IMR-90 (cell line): ENCODE measurements around the gene SMAD4. TPM values are rescaled to one million over a fixed set of nuclear protein-coding genes. Genes with fewer than 3 reads are reported as not detected.

Experiments used
- ATAC-seq: fragments of 200-7000 bp; cut with Tn5 transposase; 2 replicates; pipeline ENCODE4 v1.9.1; 2020; ENCODE audit warnings: low read depth, mild to moderate bottlenecking, moderate library complexity
- BruUV-seq: library from RNA; stranded (reverse); fragments of 400-500 nt; replicated peaks from 2 replicates; lab custom pipeline; 2021; lab: Mats Ljungman, UMichigan
- CTCF ChIA-PET: fragments of 300-600 bp; formaldehyde crosslinking; extraction: SDS; loops from one replicate; lab custom pipeline; 2021; ENCODE audit warnings: antibody characterized with exemption; lab: Yijun Ruan, JAX
- POLR2A ChIA-PET: fragments of 300-600 bp; sonication (Branson Sonifier 250); formaldehyde crosslinking; loops from one replicate; lab custom pipeline; 2022; ENCODE audit warnings: antibody characterized with exemption; ENCODE audit not compliant: unreplicated experiment; lab: Charles Lee
- DNase-seq: peaks from one replicate; pipeline ENCODE4 v3.0.0; 2013
- H2AFZ ChIP-seq: replicated peaks from 2 replicates; pipeline ENCODE3; 2013; ENCODE audit warnings: low read length, mild to moderate bottlenecking; ENCODE audit not compliant: poor library complexity
- H2AK5ac ChIP-seq: 2 replicates; pipeline ENCODE4 v1.6.1; 2013; ENCODE audit warnings: low read depth, low read length, inconsistent platforms
- H2AK9ac ChIP-seq: replicated peaks from 2 replicates; pipeline ENCODE3; 2013; ENCODE audit warnings: mild to moderate bottlenecking, low read depth, low read length, moderate library complexity; ENCODE audit not compliant: poor library complexity
- H2BK120ac ChIP-seq: 2 replicates; pipeline ENCODE4 v1.6.1; 2013; ENCODE audit warnings: low read depth, low read length, inconsistent platforms
- H2BK15ac ChIP-seq: 3 replicates; pipeline ENCODE4 v1.6.1; 2013; ENCODE audit warnings: low read depth, low read length, inconsistent platforms
- H2BK20ac ChIP-seq: 2 replicates; pipeline ENCODE4 v1.6.1; 2013; ENCODE audit warnings: low read depth, mild to moderate bottlenecking, inconsistent platforms, low read length, moderate library complexity
- H2BK5ac ChIP-seq: 2 replicates; pipeline ENCODE4 v1.6.1; 2013; ENCODE audit warnings: mild to moderate bottlenecking, low read depth, low read length, inconsistent platforms; ENCODE audit not compliant: poor library complexity, severe bottlenecking
- H3K14ac ChIP-seq: replicated peaks from 2 replicates; pipeline ENCODE4 v1.6.1; 2013; ENCODE audit warnings: low read depth, low read length, inconsistent platforms
- H3K18ac ChIP-seq: 2 replicates; pipeline ENCODE4 v1.6.1; 2013; ENCODE audit warnings: low read depth, low read length, control low read depth
- H3K23ac ChIP-seq: 2 replicates; pipeline ENCODE4 v1.6.1; 2013; ENCODE audit warnings: low read depth, low read length, inconsistent platforms
- H3K27ac ChIP-seq: 2 replicates; pipeline ENCODE4 v1.5.1; 2013; ENCODE audit warnings: mild to moderate bottlenecking, control low read depth, low read length; ENCODE audit not compliant: insufficient read depth
- H3K27me3 ChIP-seq: 2 replicates; pipeline ENCODE4 v1.6.1; 2013; ENCODE audit warnings: low read length; ENCODE audit not compliant: control insufficient read depth, insufficient read depth
- H3K36me3 ChIP-seq: 2 replicates; pipeline ENCODE4 v1.6.1; 2013; ENCODE audit warnings: low read length, mixed read lengths; ENCODE audit not compliant: control insufficient read depth, insufficient read depth
- H3K4ac ChIP-seq: 2 replicates; pipeline ENCODE4 v1.6.1; 2013; ENCODE audit warnings: low read depth, low read length, inconsistent platforms
- H3K4me1 ChIP-seq: 2 replicates; pipeline ENCODE4 v1.6.1; 2013; ENCODE audit warnings: low read length, mixed read lengths; ENCODE audit not compliant: control insufficient read depth, insufficient read depth
- H3K4me2 ChIP-seq: 2 replicates; pipeline ENCODE4 v1.6.1; 2013; ENCODE audit warnings: low read depth, mild to moderate bottlenecking, control low read depth, low read length, moderate library complexity
- H3K4me3 ChIP-seq: 2 replicates; pipeline ENCODE4 v1.5.1; 2013; ENCODE audit warnings: low read depth, mild to moderate bottlenecking, control low read depth, low read length, moderate library complexity; ENCODE audit not compliant: insufficient read depth
- H3K56ac ChIP-seq: 2 replicates; pipeline ENCODE4 v1.6.1; 2013; ENCODE audit warnings: low read length, inconsistent platforms; ENCODE audit not compliant: insufficient read depth; ENCODE audit errors: extremely low read depth
- H3K79me1 ChIP-seq, 2 experiments: 2 replicates each; pipeline ENCODE4 v1.6.1; 2013; ENCODE audit warnings: low read length in 2 of 2, inconsistent platforms in 1 of 2, low read depth in 1 of 2
- H3K9ac ChIP-seq: 2 replicates; pipeline ENCODE4 v1.6.1; 2013; ENCODE audit warnings: low read depth, low read length, control low read depth
- H3K9me1 ChIP-seq: 2 replicates; pipeline ENCODE4 v1.6.1; 2013; ENCODE audit warnings: low read length, inconsistent platforms; ENCODE audit not compliant: insufficient read depth
- H3K9me3 ChIP-seq: 2 replicates; pipeline ENCODE4 v1.6.1; 2013; ENCODE audit warnings: low read length; ENCODE audit not compliant: control insufficient read depth, insufficient read depth
- H4K20me1 ChIP-seq: 2 replicates; pipeline ENCODE4 v1.6.1; 2013; ENCODE audit warnings: low read length, inconsistent platforms; ENCODE audit not compliant: insufficient read depth
- H4K5ac ChIP-seq: 2 replicates; pipeline ENCODE4 v1.6.1; 2013; ENCODE audit warnings: mild to moderate bottlenecking, low read depth, low read length, control low read depth
- H4K8ac ChIP-seq, 2 experiments: 2 replicates each; pipeline ENCODE4 v1.6.1; 2013; ENCODE audit warnings: low read depth in 2 of 2, low read length in 2 of 2, control low read depth in 1 of 2, inconsistent platforms in 1 of 2
- H4K91ac ChIP-seq: 2 replicates; pipeline ENCODE4 v1.6.1; 2013; ENCODE audit warnings: low read depth, low read length, inconsistent platforms; ENCODE audit not compliant: insufficient read depth
- BHLHE40 ChIP-seq: fragments of 150-350 bp; IDR thresholded peaks from 2 replicates; pipeline ENCODE4 v1.6.1; 2016; ENCODE audit warnings: mild to moderate bottlenecking, low read depth, low read length
- CEBPB ChIP-seq: IDR thresholded peaks from 2 replicates; pipeline ENCODE4 v1.6.1; 2012; ENCODE audit warnings: low read depth, low read length, improper control_type of control experiment
- CHD1 ChIP-seq: IDR thresholded peaks from 2 replicates; pipeline ENCODE4 v1.6.1; 2012; ENCODE audit warnings: low read depth, low read length, improper control_type of control experiment
- CTCF ChIP-seq: conservative IDR thresholded peaks from 2 replicates; pipeline ENCODE4 v1.5.1; 2012; ENCODE audit warnings: mild to moderate bottlenecking, low read depth, low read length, improper control_type of control experiment
- ELK1 ChIP-seq: fragments of 150-350 bp; IDR thresholded peaks from 2 replicates; pipeline ENCODE4 v1.6.1; 2016; ENCODE audit warnings: low read depth, mild to moderate bottlenecking, low read length, moderate library complexity, borderline replicate concordance
- FOS ChIP-seq: fragments of 150-350 bp; IDR thresholded peaks from 2 replicates; pipeline ENCODE4 v1.6.1; 2016; ENCODE audit warnings: low read depth, low read length
- MAFK ChIP-seq: IDR thresholded peaks from 2 replicates; pipeline ENCODE4 v1.6.1; 2012; ENCODE audit warnings: low read depth, low read length, improper control_type of control experiment
- MAZ ChIP-seq: IDR thresholded peaks from 2 replicates; pipeline ENCODE4 v1.6.1; 2012; ENCODE audit warnings: low read depth, mild to moderate bottlenecking, low read length, improper control_type of control experiment, moderate library complexity, borderline replicate concordance
- MXI1 ChIP-seq: IDR thresholded peaks from 2 replicates; pipeline ENCODE4 v1.6.1; 2012; ENCODE audit warnings: low read depth, mild to moderate bottlenecking, low read length, moderate library complexity, borderline replicate concordance
- NFE2L2 ChIP-seq: fragments of 150-350 bp; IDR thresholded peaks from 2 replicates; pipeline ENCODE4 v1.6.1; 2016; ENCODE audit warnings: low read depth, mild to moderate bottlenecking, low read length
- POLR2A ChIP-seq: IDR thresholded peaks from 2 replicates; pipeline ENCODE4 v1.6.1; 2012; ENCODE audit warnings: mild to moderate bottlenecking, low read depth, low read length
- RAD21 ChIP-seq: IDR thresholded peaks from 2 replicates; pipeline ENCODE4 v1.6.1; 2012; ENCODE audit warnings: low read length, improper control_type of control experiment
- RCOR1 ChIP-seq: IDR thresholded peaks from 2 replicates; pipeline ENCODE4 v1.6.1; 2012; ENCODE audit warnings: mild to moderate bottlenecking, low read length, improper control_type of control experiment; ENCODE audit not compliant: insufficient replicate concordance
- RFX5 ChIP-seq: IDR thresholded peaks from 2 replicates; pipeline ENCODE4 v1.8.0; 2012; ENCODE audit warnings: low read depth, mild to moderate bottlenecking, low read length, moderate library complexity
- SMC3 ChIP-seq: fragments of 150-350 bp; IDR thresholded peaks from 2 replicates; pipeline ENCODE4 v1.6.1; 2016; ENCODE audit warnings: low read depth, mild to moderate bottlenecking, antibody characterized with exemption, low read length, moderate library complexity
- WGBS, 2 experiments: methylation state at CpG; one replicate each; pipeline versions ENCODE4 v1.1.5 to v1.1.7; 2013; ENCODE audit warnings: missing lambda C conversion rate in 2 of 2; ENCODE audit not compliant: insufficient read length in 1 of 2; ENCODE audit errors: extremely low coverage in 2 of 2; 5-methylcytosine and 5-hydroxymethylcytosine counted together
- dilution Hi-C: fragments of 300-500 bp; cut with HindIII; formaldehyde crosslinking; loops from one replicate; pipeline ENCODE4 v1.14.3; 2018; ENCODE audit warnings: low sequenced_read_pairs; ENCODE audit not compliant: unreplicated experiment
- in situ Hi-C: fragments of 300-500 bp; cut with MboI; formaldehyde crosslinking; loops from 3 replicates; pipeline ENCODE4 v1.14.3; 2019; ENCODE audit warnings: low sequenced_read_pairs, inconsistent platforms, mixed read lengths
- intact Hi-C: fragments of 100-400 bp; cut with micrococcal nuclease; formaldehyde crosslinking; loops from 2 replicates; pipeline ENCODE4 v1.10.0; 2022
- polyA plus RNA-seq, 3 experiments: library from polyadenylated mRNA; depleted of rRNA; stranded (reverse); fragments of >200 nt; gene quantifications; 2 replicates each; pipeline ENCODE4 v1.2.3, GENCODE V29; 2012; ENCODE audit warnings: low replicate concordance in 1 of 3
- total RNA-seq: library from RNA; depleted of rRNA; stranded (reverse); fragments of >200 nt; gene quantifications from 2 replicates; pipeline ENCODE4 v1.2.3, GENCODE V29; 2012
- TF ChIP-seq, protein P1 (sequence below): fragments of 150-350 bp; IDR thresholded peaks from 2 replicates; pipeline ENCODE4 v1.6.1; 2017; ENCODE audit warnings: mild to moderate bottlenecking, antibody characterized with exemption, low read length, low read depth

SMAD4 gene
- total and polyA plus RNA-seq, 2 of the 4 experiments (the other 2 are of a cell fraction): 57.6 to 145 TPM

DNA sequence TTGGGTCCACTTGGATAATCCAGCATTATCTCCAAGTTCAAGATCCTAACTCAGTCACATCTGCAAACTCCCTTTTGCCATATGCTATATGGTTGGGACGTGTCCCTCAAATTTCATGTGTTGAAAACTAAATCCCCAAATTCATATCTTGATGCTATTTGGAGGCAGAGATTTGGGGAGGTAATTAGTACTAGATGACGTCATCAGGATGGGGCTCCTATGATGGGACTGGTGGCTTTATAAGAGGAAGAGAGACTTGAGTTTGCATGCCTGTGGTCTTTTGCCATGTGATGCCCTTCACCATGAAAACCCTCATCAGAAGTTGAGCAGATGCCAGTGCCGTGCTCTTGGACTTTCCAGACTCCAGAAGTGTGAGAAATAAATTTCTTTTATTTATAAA lies 16.8 kb upstream of the SMAD4 start:
- H3K4me1 ChIP-seq: no peaks in the 10 kb centered on the region

More for the DNA sequence above, 16.8 kb upstream of the SMAD4 start:
- ChIA-PET POLR2A (no interaction called here), CTCF (no interaction called here)
- H2AFZ ChIP-seq: no peak overlapping the region
- no peak overlapping the region for H3K9ac ChIP-seq
- no peaks in the 10 kb centered on the region for H3K9me1 ChIP-seq
- no peak overlapping the region for H2BK120ac ChIP-seq
- H3K9me3 ChIP-seq: no peaks in the 10 kb centered on the region
- no TSS peak for BruUV-seq
- no peak overlapping the region for H3K4ac ChIP-seq
- no peak for ATAC-seq
- no peak overlapping the region for H4K8ac ChIP-seq
- TF ChIP-seq CHD1 (no peak), MAZ (no peak), NFE2L2 (no peak), FOS (no peak), SMC3 (no peak), RFX5 (no peak), BHLHE40 (no peak), RAD21 (no peak), MXI1 (no peak), MAFK (no peak), CEBPB (no peak), POLR2A (no peak), RCOR1 (no peak), ELK1 (no peak), CTCF (no peak)
- TF ChIP-seq, protein P1, sequence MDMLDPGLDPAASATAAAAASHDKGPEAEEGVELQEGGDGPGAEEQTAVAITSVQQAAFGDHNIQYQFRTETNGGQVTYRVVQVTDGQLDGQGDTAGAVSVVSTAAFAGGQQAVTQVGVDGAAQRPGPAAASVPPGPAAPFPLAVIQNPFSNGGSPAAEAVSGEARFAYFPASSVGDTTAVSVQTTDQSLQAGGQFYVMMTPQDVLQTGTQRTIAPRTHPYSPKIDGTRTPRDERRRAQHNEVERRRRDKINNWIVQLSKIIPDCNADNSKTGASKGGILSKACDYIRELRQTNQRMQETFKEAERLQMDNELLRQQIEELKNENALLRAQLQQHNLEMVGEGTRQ: no peak
- H4K20me1 ChIP-seq: no peaks in the 10 kb centered on the region
- no peak overlapping the region for H2AK9ac ChIP-seq
- no peak overlapping the region for H2BK15ac ChIP-seq
- H2AK5ac ChIP-seq: no peak overlapping the region
- no CpG with 5 or more reads among the region's 3 CpGs for WGBS, 2 experiments
- no peak overlapping the region for H3K18ac ChIP-seq
- in situ Hi-C loops: no loop called here
- intact Hi-C loops: no loop called here
- DNase-seq: no peak
- no peaks in the 10 kb centered on the region for H3K27me3 ChIP-seq
- H3K36me3 ChIP-seq: no peaks in the 10 kb centered on the region
- no peak overlapping the region for H3K23ac ChIP-seq
- no peak overlapping the region for H2BK5ac ChIP-seq
- no peak overlapping the region for H3K56ac ChIP-seq
- H4K5ac ChIP-seq: no peak overlapping the region
- H4K91ac ChIP-seq: no peak overlapping the region
- H3K4me2 ChIP-seq: no peak overlapping the region
- no peaks in the 10 kb centered on the region for H3K79me1 ChIP-seq
- H2BK20ac ChIP-seq: no peak overlapping the region
- H3K14ac ChIP-seq: no peak overlapping the region
- H3K4me3 ChIP-seq: no peak overlapping the region
- H3K27ac ChIP-seq: no peak overlapping the region
- dilution Hi-C loops: no loop called here
